Esophagus muscularis mucosa (tissue), 4 donors: ENCODE data around the gene INKA1. TPM values are rescaled to one million over a fixed set of nuclear protein-coding genes. Genes with fewer than 3 reads are reported as not detected.

Experiments
- DNase-seq: peaks from one replicate; pipeline ENCODE4 v3.0.0-alpha.2; 2017; ENCODE audit errors: extremely low spot score
- H3K27ac ChIP-seq, 4 donors: fragments of 200-600 bp; sonication (generic); replicated peaks in 1 of 4; 1 replicate in 3 of 4; 2 replicates in 1 of 4; pipeline ENCODE4 v1.5.1; 2016 to 2019; ENCODE audit warnings: mild to moderate bottlenecking in 1 of 4
- H3K27me3 ChIP-seq, 4 donors: fragments of 200-600 bp; sonication (generic); one replicate each; pipeline versions ENCODE4 v1.5.1 to v1.6.0; 2016 to 2019
- H3K36me3 ChIP-seq, 4 donors: fragments of 200-600 bp; sonication (generic); one replicate each; pipeline ENCODE4 v1.5.1; 2016 to 2019
- H3K4me1 ChIP-seq, 4 donors: fragments of 200-600 bp; sonication (generic); one replicate each; pipeline ENCODE4 v1.5.1; 2016 to 2019
- H3K4me3 ChIP-seq, 4 donors: fragments of 200-600 bp; sonication (generic); 1 replicate in 2 of 4; 2 replicates in 2 of 4; pipeline ENCODE4 v1.5.1; 2016 to 2019; ENCODE audit warnings: mild to moderate bottlenecking in 4 of 4, moderate library complexity in 1 of 4
- H3K9me3 ChIP-seq, 4 donors: fragments of 200-600 bp; sonication (generic); 1 replicate in 3 of 4; 2 replicates in 1 of 4; pipeline ENCODE4 v1.5.1; 2016 to 2019
- CTCF ChIP-seq, 3 experiments: fragments of 200-600 bp in 2 of 3; fragments of 450-650 bp in 1 of 3; sonication (generic) in 2 of 3; IDR thresholded peaks; one replicate each; pipeline ENCODE4 v1.5.1; 2017 to 2019; ENCODE audit warnings: antibody characterized with exemption in 3 of 3, mild to moderate bottlenecking in 2 of 3, moderate library complexity in 1 of 3
- EP300 ChIP-seq: sonication (generic); formaldehyde crosslinking; IDR thresholded peaks from one replicate; pipeline ENCODE4 v1.6.1; 2017; ENCODE audit warnings: antibody characterized with exemption
- POLR2A ChIP-seq: fragments of 450-650 bp; IDR thresholded peaks from one replicate; pipeline ENCODE4 v1.6.1; 2017; ENCODE audit warnings: antibody characterized with exemption, moderate library complexity, mild to moderate bottlenecking, low read depth
- POLR2AphosphoS5 ChIP-seq, 2 donors: sonication (generic); formaldehyde crosslinking; IDR thresholded peaks; one replicate each; pipeline ENCODE4 v1.6.1; 2017; ENCODE audit warnings: antibody characterized with exemption in 2 of 2
- WGBS: methylation state at CpG from one replicate; pipeline ENCODE4 v1.1.5; 2018; 5-methylcytosine and 5-hydroxymethylcytosine counted together
- intact Hi-C: fragments of 100-400 bp; cut with DNase I; formaldehyde crosslinking; loops from one replicate; pipeline ENCODE4 v1.15.1; 2023
- small RNA-seq, 3 donors: library from RNA; depleted of rRNA; stranded (forward); fragments of <200 nt; gene quantifications; one replicate each; pipeline ENCODE3, GENCODE V24; 2016
- total RNA-seq, 4 donors: library from RNA; depleted of rRNA; stranded (reverse); fragments of >200 nt; gene quantifications; one replicate each; pipeline versions ENCODE4 v1.1.0 to v1.2.1, GENCODE V29; 2016

Gene INKA1
- total RNA-seq, 4 donors from 2014 or later = 3.3 to 5.8 (median 4.0) TPM

- Histone ChIP-seq H3K4me3 (no peak overlapping the region), H3K27ac (no peak overlapping the region), H3K36me3 (peaks cover 0 to 18% (median 0%) of the 10 kb centered on the region in 4 donors), H3K27me3 (no peaks in the 10 kb centered on the region), H3K9me3 (no peaks in the 10 kb centered on the region), H3K4me1 (peaks cover 0 to 7% (median 2%) of the 10 kb centered on the region in 4 donors)
- DNase-seq = no peak
- intact Hi-C loops = no loop called here
- 81% methylated on average over 3 of the region's 3 CpGs for WGBS
- TF ChIP-seq POLR2A (no peak), POLR2AphosphoS5 (IDR thresholded peaks at IDR 0.05) (no peak), CTCF (IDR thresholded peaks at IDR 0.05) (no peak), EP300 (no peak)
These were observed 42.6 kb downstream of the INKA1 start for GRCh38 chr3:49845694-49846093.

Small RNAs within 50 kb of the gene (small RNA-seq; reads per million reads assigned to genes)
- gene COX6CP14 = 0 reads per million in 3 donors

Other genes with a start within 250 kb of the INKA1 start
- 1 to 10 TPM in 1 of 4 donors, under 1 TPM in 3; 0.42 to 1.7 (median 0.78) TPM for gene BSN, start 248.8 kb upstream of the INKA1 start, total RNA-seq
- 10 to 100 TPM; 48.2 to 75.5 (median 68.1) TPM for gene APEH, start 128.9 kb upstream of the INKA1 start, total RNA-seq
- gene MST1, start 113.8 kb upstream of the INKA1 start, total RNA-seq = 1 to 10 TPM; 1.7 to 4.7 (median 3.8) TPM
- gene RNF123, start 113.7 kb upstream of the INKA1 start, total RNA-seq = 10 to 100 TPM; 23.4 to 36.2 (median 31.5) TPM
- 1 to 10 TPM in 2 of 4 donors, not detected in 2; 1.2 to 1.7 TPM for gene AMIGO3, start 83.6 kb upstream of the INKA1 start, total RNA-seq
- 10 to 100 TPM; 12.0 to 18.9 (median 17.6) TPM for gene GMPPB, start 79.3 kb upstream of the INKA1 start, total RNA-seq
- 10 to 100 TPM; 33.2 to 63.4 (median 52.4) TPM for gene IP6K1, start 16.7 kb upstream of the INKA1 start, total RNA-seq
- gene CDHR4, start 3.4 kb upstream of the INKA1 start, total RNA-seq = under 1 TPM in 1 of 4 donors, not detected in 3; 0.17 TPM
- 10 to 100 TPM; 25.5 to 40.0 (median 31.4) TPM for gene UBA7, start 10.7 kb downstream of the INKA1 start, total RNA-seq
- 1 to 10 TPM in 2 of 4 donors, under 1 TPM in 1, not detected in 1; 0.84 to 1.4 (median 1.3) TPM for gene TRAIP, start 53.3 kb downstream of the INKA1 start, total RNA-seq
- under 1 TPM in 1 of 4 donors, not detected in 3; 0.13 TPM for gene CAMKV, start 66.6 kb downstream of the INKA1 start, total RNA-seq
- gene MST1R, start 100.6 kb downstream of the INKA1 start, total RNA-seq = 1 to 10 TPM; 1.7 to 6.6 (median 3.6) TPM
- gene MON1A, start 126.5 kb downstream of the INKA1 start, total RNA-seq = 10 to 100 TPM in 3 of 4 donors, 1 to 10 TPM in 1; 9.9 to 19.1 (median 15.7) TPM
- 100 to 1,000 TPM in 1 of 4 donors, 10 to 100 TPM in 3; 57.9 to 100 (median 66.9) TPM for gene RBM6, start 136.9 kb downstream of the INKA1 start, total RNA-seq